Mammary epithelial cell (primary cell): ENCODE results near the gene CSTF3.

Source experiments
- CTCF ChIP-seq, 2 donors: IDR thresholded peaks in 1 of 2; conservative IDR thresholded peaks in 1 of 2; 2 replicates each; pipeline ENCODE4 v1.5.1; 2011 to 2012; ENCODE audit warnings: inconsistent platforms in 2 of 2, low read length in 2 of 2, mild to moderate bottlenecking in 2 of 2, control low read depth in 1 of 2, low read depth in 1 of 2; ENCODE audit not compliant: insufficient read depth in 1 of 2; ENCODE audit errors: extremely low read depth in 1 of 2
- EZH2 ChIP-seq: IDR thresholded peaks from 2 replicates; pipeline ENCODE4 v1.6.1; 2012; ENCODE audit warnings: low read length, inconsistent platforms, borderline replicate concordance

- TF ChIP-seq CTCF (conservative IDR thresholded peaks at IDR 0.05 in 1 of 2, IDR thresholded peaks at IDR 0.05 in 1 of 2; ENCODE audit: extremely low read depth in 1 of 2, insufficient read depth in 1 of 2, low read depth in 1 of 2, low read length in 2 of 2), result no peak
- no peak for TF ChIP-seq EZH2
These were observed 7.5 kb upstream of the CSTF3 start for GRCh38 chr11:33168709-33169200.
